Measurements from ENCODE around the gene PRSS53. TPM values are rescaled to one million over a fixed set of nuclear protein-coding genes. Genes with fewer than 3 reads are reported as not detected.

The PRSS53 gene
- total RNA-seq, 6 donors from 2014 or later = 0.91 to 8.4 (median 3.0) TPM

DNA sequence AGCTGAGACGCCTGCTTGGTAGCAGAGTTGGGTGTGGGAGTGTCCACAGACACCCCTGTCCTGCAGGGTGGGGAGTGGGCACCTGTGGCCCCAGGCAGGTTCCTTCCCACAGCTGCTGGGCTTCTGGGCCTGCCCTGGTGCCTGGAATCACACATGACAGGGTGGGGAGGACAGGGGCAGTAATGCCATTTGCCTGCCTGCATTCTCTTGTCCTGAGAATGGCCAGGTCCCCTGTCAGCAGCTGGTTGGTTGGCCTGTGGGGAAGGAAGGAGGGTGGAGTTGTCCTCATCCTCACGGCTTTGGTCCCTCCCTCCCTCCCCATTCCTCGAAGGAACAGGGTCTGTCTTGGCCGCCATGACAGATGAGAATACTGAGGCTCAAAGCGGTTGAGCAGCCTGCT is 5.2 kb downstream of the PRSS53 start:
- peak overlapping the region in 1 of 4 donors; percentile 59 for H3K27ac ChIP-seq
- ATAC-seq (ENCODE audit: low FRiP score in 2 of 2) = no peak
- 90 to 93% methylated on average over 1 to 5 of the region's 5 CpGs for WGBS, 2 donors

DNA sequence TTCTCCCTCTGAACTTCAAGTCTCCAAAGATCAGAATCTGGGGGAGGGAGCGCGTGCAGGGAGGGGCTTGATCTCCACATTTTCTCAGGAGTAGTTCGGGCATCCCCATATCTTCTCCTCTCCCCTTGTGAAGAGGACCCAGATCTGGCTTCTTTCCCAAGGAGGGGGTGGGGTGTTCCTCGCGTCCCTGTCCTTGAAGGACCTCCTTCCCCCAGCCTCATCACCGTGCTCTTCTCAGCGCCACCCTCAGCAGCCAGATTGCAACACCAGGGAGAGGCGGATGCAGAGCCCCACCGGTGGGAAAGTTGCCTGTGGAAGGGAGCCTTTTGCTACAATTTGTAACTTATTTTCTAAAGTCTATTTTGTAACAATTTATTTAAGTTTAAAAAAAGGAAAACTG is 5.7 kb downstream of the PRSS53 start:
- H3K4me3 ChIP-seq = no peak overlapping the region
- ATAC-seq (ENCODE audit: low FRiP score in 2 of 2) (no peak), DNase-seq (no peak)
- H3K27me3 ChIP-seq = no peaks in the 10 kb centered on the region
- no peaks in the 10 kb centered on the region for H3K9me3 ChIP-seq
- H3K36me3 ChIP-seq = peaks cover 21 to 94% (median 55%) of the 10 kb centered on the region in 4 donors
- WGBS, 2 donors = 73 to 74% methylated on average over 9 of the region's 9 CpGs
- peak overlapping the region in 1 of 4 donors; percentile 59 for H3K27ac ChIP-seq
- TF ChIP-seq, protein P1, sequence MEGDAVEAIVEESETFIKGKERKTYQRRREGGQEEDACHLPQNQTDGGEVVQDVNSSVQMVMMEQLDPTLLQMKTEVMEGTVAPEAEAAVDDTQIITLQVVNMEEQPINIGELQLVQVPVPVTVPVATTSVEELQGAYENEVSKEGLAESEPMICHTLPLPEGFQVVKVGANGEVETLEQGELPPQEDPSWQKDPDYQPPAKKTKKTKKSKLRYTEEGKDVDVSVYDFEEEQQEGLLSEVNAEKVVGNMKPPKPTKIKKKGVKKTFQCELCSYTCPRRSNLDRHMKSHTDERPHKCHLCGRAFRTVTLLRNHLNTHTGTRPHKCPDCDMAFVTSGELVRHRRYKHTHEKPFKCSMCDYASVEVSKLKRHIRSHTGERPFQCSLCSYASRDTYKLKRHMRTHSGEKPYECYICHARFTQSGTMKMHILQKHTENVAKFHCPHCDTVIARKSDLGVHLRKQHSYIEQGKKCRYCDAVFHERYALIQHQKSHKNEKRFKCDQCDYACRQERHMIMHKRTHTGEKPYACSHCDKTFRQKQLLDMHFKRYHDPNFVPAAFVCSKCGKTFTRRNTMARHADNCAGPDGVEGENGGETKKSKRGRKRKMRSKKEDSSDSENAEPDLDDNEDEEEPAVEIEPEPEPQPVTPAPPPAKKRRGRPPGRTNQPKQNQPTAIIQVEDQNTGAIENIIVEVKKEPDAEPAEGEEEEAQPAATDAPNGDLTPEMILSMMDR (IDR thresholded peaks at IDR 0.05) = no peak
- TF ChIP-seq POLR2A (IDR thresholded peaks at IDR 0.05) (no peak), EP300 (IDR thresholded peaks at IDR 0.05) (no peak), POLR2AphosphoS5 (IDR thresholded peaks at IDR 0.05) (no peak)
- peaks cover 10 to 43% (median 17%) of the 10 kb centered on the region in 4 donors for H3K4me1 ChIP-seq

More for the DNA sequence above, 5.2 kb downstream of the PRSS53 start:
- no peak for DNase-seq
- Histone ChIP-seq H3K4me3 (no peak overlapping the region), H3K4me1 (peaks cover 10 to 42% (median 17%) of the 10 kb centered on the region in 4 donors), H3K27me3 (no peaks in the 10 kb centered on the region), H3K9me3 (no peaks in the 10 kb centered on the region), H3K36me3 (peaks cover 17 to 91% (median 50%) of the 10 kb centered on the region in 4 donors)
- no peak for TF ChIP-seq EP300 (IDR thresholded peaks at IDR 0.05)
- TF ChIP-seq POLR2A (IDR thresholded peaks at IDR 0.05) = no peak
- TF ChIP-seq, protein P1 (IDR thresholded peaks at IDR 0.05) = no peak
- no peak for TF ChIP-seq POLR2AphosphoS5 (IDR thresholded peaks at IDR 0.05)

DNA sequence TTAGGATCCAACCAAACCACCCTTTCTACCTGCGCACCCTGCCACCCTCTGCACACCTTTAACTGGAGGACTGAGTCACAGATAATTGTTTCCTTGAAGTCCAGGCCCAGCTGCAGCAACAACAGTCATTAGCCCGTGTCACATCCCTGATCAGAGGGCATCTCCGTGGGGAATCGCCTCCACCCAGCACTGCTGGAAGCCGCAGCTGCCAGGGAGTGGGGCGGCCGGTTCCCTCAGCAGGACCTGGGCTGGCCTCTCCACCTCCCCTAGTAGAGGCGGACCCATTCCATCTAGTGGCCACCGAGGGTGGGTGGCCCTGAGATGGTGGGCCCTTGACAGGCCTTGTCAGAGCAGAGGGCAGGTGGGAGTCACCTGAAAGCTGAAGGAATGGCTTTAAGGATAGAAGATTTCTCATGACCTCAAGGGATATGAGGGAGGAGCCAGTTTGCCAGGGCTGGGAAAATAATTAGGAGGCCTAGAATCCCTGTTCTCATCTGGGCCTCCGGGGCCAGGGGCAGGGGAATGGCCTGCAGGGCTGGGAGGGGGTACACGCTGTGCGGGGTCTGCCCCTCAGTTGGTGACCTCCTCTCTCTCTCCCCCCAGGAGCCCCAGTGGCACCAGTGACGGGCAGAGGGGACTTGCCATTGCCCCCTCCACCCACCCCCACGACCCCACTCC is 6.2 kb downstream of the PRSS53 start:
- WGBS, 2 donors = 82 to 88% methylated on average over 6 to 14 of the region's 14 CpGs
- Histone ChIP-seq H3K9me3 (no peaks in the 10 kb centered on the region), H3K4me1 (peaks cover 10 to 43% (median 17%) of the 10 kb centered on the region in 4 donors), H3K4me3 (no peak overlapping the region), H3K27ac (peak overlapping the region in 1 of 4 donors; percentile 0), H3K36me3 (peaks cover 25 to 97% (median 60%) of the 10 kb centered on the region in 4 donors), H3K27me3 (no peaks in the 10 kb centered on the region)
- TF ChIP-seq, protein P1 (IDR thresholded peaks at IDR 0.05) = no peak
- TF ChIP-seq POLR2A (IDR thresholded peaks at IDR 0.05) (no peak), EP300 (IDR thresholded peaks at IDR 0.05) (no peak), POLR2AphosphoS5 (IDR thresholded peaks at IDR 0.05) (no peak)
- DNase-seq (no peak), ATAC-seq (ENCODE audit: low FRiP score in 2 of 2) (no peak)

DNA sequence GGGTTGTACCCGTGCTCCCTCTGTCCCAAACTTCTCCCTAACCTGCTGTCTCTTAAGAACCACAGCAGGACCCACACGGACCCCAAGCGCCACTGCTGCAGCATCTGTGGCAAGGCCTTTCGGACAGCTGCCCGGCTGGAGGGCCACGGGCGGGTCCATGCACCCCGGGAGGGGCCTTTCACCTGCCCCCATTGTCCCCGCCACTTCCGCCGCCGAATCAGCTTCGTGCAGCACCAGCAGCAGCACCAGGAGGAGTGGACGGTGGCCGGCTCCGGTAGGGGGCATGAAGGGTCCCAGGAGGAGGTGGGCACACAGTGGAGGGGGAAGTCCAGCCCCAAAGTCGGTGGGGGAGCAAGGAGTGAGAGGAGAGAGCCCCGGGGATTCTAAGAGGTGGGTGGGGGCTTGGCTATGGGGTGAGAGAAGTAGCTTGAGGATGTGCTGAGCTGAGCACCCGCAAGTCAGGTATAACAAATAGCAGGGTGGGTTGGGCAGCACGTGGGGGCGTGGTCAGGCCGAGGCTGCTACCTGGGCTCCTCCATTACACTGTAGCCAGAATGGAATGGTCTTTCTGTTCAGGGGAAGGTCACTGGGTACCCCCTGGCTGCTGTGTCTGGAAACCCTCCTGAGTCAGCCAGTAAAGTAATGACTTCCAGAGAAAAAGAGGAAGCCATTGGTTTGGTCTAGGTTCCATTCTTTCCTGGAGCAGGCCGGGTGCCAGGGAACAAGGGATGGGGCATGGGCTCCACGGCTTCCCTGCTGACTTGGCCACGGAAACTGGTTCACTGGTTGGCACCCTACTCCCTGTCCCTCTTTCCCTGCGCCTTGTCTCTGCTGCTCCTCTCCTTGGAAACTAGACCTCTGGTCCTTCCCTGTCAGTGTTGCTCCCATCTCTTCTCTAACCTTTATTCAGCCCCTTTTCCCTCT is 7.1 kb downstream of the PRSS53 start:
- no peak overlapping the region for H3K4me3 ChIP-seq
- no peaks in the 10 kb centered on the region for H3K27me3 ChIP-seq
- TF ChIP-seq, protein P1 (IDR thresholded peaks at IDR 0.05) = no peak
- no peak for TF ChIP-seq POLR2AphosphoS5 (IDR thresholded peaks at IDR 0.05)
- no peak for TF ChIP-seq POLR2A (IDR thresholded peaks at IDR 0.05)
- TF ChIP-seq EP300 (IDR thresholded peaks at IDR 0.05) = no peak
- H3K4me1 ChIP-seq = peaks cover 10 to 43% (median 17%) of the 10 kb centered on the region in 4 donors
- H3K9me3 ChIP-seq = no peaks in the 10 kb centered on the region
- 76 to 85% methylated on average over 17 to 26 of the region's 26 CpGs for WGBS, 2 donors
- ATAC-seq (ENCODE audit: low FRiP score in 2 of 2) (no peak), DNase-seq (no peak)
- H3K36me3 ChIP-seq = peaks cover 34 to 97% (median 64%) of the 10 kb centered on the region in 4 donors
- H3K27ac ChIP-seq = peak overlapping the region in 1 of 4 donors; percentile 18

All from upper lobe of left lung (tissue), 6 donors.